GM21723 (cell line): ENCODE measurements around the gene CDH12.
"Not testable (repeated sequence)": the region's sequence is repeated elsewhere in the genome, so short reads cannot be mapped to it uniquely, and the experiment has no call there.

ENCODE experiments used
- ATAC-seq: cut with Tn5 transposase; IDR thresholded peaks from one replicate; pipeline ENCODE4 v1.9.1; 2021; ENCODE audit warnings: mild to moderate bottlenecking, moderate library complexity; ENCODE audit not compliant: unreplicated experiment

Gene CDH12

GRCh38 chr5:22662391-22662790 is 190.8 kb downstream of the CDH12 start:
- no peak for ATAC-seq

- ATAC-seq = no peak
Measured at GRCh38 chr5:22651355-22651754, 201.8 kb downstream of the CDH12 start.

GRCh38 chr5:22650511-22650910 is 202.6 kb downstream of the CDH12 start:
- no peak for ATAC-seq

DNA sequence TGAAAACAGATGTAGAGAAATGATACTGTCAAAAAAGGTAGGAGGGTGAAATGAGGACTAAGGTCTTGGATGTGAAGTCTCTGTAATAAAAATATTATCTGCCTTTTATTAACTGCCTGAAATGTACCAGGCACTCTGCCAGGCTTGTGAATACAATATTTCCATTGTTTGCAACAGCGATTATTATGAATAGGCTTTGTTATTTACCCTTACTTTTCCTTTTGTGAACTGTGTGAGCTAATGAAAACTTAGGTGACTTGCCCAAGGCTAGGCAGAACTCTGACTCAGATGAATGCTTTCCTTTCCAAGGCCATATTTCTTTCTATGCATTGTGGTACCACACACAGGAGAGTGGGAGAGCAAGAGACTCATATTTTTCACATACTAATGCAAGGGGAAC is 204.1 kb downstream of the CDH12 start:
- ATAC-seq = no peak

DNA sequence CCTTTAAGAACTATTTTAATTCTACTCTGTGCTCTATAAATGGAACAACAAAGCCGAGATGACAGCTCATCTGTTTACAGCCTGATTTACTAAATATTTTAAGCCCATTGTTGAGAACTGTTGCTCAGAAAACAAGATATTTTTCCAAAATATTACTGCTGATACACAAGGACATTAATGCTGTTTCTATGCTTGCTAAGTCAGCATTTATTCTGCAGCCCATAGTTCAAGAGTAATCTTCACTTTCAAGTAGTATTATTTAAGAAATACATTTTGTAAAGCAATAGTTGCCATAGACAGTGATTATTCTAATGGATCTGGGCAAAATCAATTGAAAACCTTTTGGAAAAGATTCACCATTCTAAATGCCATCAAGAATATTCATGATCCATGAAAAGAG is 208.3 kb downstream of the CDH12 start:
- ATAC-seq = no peak

- no peak for ATAC-seq
Measured at GRCh38 chr5:22643356-22643755, 209.8 kb downstream of the CDH12 start.

DNA sequence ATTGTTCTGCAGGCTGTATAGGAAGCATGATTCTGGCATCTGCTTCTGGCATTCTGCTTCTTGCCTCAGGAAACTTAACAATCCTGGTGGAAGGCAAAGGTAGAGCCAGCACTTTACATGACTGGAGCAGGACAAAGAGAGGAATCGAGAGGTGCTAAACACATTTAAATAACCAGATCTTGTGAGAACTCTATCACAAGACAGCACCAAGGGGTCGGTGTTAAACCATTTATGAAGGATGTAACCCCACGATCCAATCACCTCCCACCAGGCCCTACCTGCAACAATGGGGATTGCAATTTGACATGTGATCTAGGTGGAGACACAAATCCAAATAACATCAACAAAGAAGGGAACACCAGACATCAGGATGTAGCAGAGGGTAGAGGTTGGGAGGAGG is 221.5 kb downstream of the CDH12 start:
- no peak for ATAC-seq

DNA sequence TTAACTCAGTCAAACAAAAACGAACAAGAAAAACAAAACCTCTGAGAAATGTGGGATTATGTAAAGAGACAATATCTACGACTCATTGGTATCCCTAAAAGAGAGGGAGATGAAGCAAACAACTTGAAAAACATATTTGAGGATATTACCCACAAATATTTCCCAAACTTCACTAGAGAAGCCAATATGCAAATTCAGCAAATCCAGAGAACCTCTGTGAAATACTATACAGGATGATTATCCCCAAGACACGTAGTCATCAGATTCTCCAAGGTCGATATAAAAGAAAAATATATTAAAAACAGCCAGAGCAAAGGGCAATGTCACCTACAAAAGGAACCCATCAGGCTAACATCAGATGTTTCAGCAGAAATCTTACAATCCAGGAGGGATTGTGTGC is 226.1 kb downstream of the CDH12 start:
- no peak for ATAC-seq

DNA sequence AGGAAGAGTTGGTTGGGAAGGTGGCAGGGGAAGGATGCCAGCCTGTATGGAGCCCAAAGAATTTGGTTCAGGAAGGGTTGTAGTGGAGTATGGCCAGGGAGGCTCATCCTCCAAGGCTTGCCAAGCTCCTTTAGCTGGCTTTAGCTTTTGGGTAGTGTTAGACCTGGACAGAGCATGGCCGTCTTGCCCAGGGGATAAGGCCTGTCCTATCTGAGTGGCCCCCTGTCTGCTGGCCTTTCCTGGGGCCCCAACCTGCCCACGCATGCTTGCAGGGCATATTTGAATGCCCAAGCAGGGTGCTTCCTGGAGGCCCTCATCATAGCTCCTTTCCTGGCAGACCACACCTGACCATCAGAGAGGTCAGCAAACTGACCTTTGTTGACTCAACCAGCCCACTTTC is 227.7 kb downstream of the CDH12 start:
- no peak for ATAC-seq

DNA sequence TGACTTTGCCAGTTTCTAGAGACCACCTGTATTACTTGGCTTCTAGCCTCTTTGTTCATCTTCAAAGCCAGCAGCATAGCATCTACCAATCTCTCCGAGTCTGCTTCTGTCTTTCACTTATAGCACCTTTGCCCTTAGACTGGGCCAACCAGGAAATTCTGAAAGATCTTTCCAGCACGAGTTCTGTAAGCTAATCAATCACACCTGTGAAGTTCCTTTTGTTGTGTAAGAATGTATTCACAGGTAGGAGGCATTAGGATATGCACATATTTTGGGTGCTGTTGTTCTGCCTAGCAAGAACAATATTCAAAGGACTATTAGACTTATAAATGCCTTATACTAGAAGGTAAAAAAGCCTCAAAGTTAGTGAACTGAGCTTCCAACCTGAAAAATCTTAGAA is 232.1 kb downstream of the CDH12 start:
- ATAC-seq = no peak

DNA sequence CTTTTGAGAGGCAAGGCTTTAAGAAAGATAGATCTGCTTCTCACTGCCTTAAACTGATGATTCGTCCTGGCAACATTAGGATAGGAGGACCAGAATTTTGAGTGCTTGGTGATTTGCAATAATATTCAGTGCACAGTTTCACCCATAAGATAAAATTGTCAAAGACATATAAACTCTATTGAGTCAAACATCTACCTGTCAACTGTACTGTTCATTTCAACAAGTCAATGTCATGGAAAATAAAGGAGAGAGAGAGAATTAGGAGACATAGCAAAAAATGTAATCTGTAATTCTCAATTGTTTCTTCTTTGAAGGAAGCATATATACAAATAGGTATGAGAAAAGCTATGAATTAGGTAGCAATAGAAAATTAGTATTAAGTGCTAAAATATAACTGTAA is 237.2 kb downstream of the CDH12 start:
- no peak for ATAC-seq

- ATAC-seq = no peak
Measured at GRCh38 chr5:22614486-22615094, 238.6 kb downstream of the CDH12 start.

DNA sequence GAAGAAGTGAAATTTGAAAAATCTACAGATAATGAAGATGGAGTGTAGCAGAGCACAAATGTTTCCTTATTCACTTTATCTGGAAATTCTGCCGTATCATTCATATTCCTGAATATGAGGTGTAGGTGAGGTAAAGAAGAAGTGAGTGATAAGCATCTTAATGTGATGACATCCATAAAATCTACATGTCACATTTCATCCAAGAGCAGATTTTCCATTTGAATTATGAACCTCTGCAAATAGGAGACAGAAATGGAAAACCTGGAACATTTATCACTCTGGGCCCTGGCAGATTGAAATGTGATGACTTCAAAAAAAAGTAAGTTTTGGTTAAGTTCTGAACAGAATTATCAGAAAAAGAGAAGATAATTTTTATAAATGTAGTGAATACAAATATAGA is 240.2 kb downstream of the CDH12 start:
- no peak for ATAC-seq

- no peak for ATAC-seq
Measured at GRCh38 chr5:22611327-22611726, 241.8 kb downstream of the CDH12 start.

GRCh38 chr5:22607498-22607897 is 245.6 kb downstream of the CDH12 start:
- ATAC-seq = not testable (repeated sequence)

DNA sequence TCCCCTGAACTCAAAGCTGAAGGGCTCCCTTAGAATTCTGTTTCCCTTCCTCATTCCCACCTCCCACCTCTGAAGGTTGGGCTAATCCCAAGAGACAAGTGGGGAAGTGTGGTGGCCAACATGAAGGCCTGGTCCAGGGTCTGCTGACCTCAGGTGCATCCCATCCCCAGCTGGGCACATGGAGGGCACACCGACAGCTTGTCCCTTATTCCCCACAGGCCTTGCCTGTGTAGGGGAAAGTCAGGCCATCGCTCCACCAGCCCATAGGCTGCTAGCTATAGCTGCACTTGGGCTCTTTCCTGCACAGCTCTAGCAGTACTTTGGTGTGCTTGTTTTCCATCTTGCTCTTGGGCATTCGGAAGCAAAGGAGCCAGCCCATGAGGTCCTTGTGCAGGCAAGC is 247.7 kb downstream of the CDH12 start:
- ATAC-seq = no peak

DNA sequence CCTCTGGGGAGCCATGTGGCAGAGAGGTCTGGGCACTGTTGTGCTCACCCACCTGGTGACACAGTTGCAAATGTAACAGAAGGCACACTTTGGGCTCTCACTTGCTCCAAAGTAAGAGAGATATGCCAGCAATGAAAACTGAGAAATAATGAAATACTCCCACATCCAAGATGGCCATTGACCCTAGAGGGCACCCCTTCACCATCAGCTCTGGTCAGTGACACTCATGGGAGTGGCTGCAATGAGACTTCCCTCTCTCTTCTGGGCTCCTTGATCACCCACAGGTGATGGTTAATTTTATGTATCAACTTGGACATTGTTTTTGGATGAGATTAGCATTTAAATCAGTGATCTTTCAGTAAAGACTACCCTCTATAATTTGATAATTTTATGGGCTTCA is 248.4 kb downstream of the CDH12 start:
- no peak for ATAC-seq

- ATAC-seq = no peak
Measured at GRCh38 chr5:22598796-22599195, 254.3 kb downstream of the CDH12 start.

DNA sequence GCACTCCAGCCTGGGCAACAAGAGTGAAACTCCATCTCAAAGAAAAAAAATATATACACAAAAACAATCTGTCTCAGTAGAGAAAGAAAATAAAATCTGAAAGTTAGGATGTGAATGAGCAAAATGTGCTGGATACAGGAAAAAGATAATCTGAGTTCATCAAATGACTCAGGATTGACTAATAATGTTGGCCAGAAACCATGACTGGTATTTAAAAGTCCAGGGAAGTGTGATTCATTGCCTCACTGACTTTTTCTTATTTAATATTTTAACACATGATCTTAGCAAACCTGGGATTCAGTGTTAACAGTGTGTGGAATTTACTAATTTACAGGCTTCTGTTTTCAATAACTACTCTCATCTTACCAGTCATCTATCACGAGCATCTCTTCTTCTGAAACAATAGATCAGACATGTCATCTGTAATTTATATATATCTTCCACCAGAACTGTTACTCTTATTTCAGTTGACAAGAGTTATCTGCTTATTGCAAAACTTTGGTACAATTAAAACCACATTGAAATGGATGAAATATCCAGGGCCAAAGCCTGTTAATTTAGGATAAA is 256.7 kb downstream of the CDH12 start:
- ATAC-seq = no peak

- ATAC-seq = no peak
Measured at GRCh38 chr5:22594491-22594890, 258.7 kb downstream of the CDH12 start.

DNA sequence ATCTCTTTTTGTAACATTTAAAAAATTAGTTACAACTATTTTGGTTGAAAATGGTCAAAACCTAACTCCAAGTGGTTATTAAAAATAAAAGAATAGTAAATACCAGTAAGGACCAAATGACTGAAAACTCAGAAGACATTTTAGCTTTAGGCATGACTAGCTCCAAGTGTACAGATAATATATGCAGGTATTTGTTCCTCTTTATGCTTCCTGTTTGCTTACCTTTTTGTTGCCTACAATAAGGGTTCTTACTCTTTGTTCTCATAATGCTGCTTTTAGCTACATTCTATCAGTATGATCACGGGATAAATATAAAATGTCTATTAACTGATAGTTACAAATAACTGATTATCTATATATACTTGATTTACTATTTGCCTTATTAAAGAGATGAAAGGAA is 259.6 kb downstream of the CDH12 start:
- peak; percentile 93 for ATAC-seq

- no peak for ATAC-seq
Measured at GRCh38 chr5:22591461-22591860, 261.7 kb downstream of the CDH12 start.

- ATAC-seq = no peak
Measured at GRCh38 chr5:22590677-22591268, 262.4 kb downstream of the CDH12 start.
